Measurements from ENCODE around the gene RAB11A. TPM values are rescaled to one million over a fixed set of nuclear protein-coding genes. Genes with fewer than 3 reads are reported as not detected.

Gene RAB11A
- total and polyA plus RNA-seq, 2 donors (not counting 3 experiments of a cell fraction or from before 2014, with no cell fraction given), result 239 to 250 TPM

DNA sequence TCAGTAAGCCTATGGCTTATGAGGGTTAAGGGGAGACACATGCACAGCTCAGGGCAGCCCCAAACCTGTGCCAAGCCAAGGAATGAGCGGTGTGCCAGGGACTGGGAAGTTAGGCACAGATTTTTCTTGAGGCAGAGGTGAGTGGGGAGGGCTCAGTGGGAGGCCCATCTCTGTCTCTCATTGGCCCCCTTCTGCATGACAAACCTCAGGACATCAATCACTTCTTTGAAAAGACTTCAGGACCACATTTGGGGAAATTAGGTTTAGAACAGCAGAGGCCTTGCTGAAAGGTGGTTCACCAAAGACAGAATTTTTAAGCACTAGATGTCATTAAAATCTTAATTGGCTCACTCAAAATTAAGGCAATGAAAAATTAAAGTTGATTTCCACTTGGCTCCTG is 57.2 kb downstream of the RAB11A start:
- H3K4me3 ChIP-seq (replicated peaks in 1 of 3; ENCODE audit: insufficient read depth in 1 of 3, low read depth in 1 of 3, low read length in 3 of 3), result no peak overlapping the region
- H2AFZ ChIP-seq (ENCODE audit: low read depth, low read length), result no peak overlapping the region
- ChIA-PET POLR2A (no interaction called here), CTCF (no interaction called here)
- no peaks in the 10 kb centered on the region for H3K9me1 ChIP-seq (replicated peaks; ENCODE audit: control insufficient read depth, extremely low read depth, insufficient read depth, low read length)
- H3K36me3 ChIP-seq (ENCODE audit: control insufficient read depth in 2 of 2, extremely low read depth in 1 of 2, insufficient read depth in 2 of 2, low read length in 2 of 2), result no peaks in the 10 kb centered on the region
- H3K4me1 ChIP-seq (ENCODE audit: control insufficient read depth, extremely low read depth, insufficient read depth, low read length), result no peaks in the 10 kb centered on the region
- BruUV-seq (replicated peaks), result no TSS peak
- H3K27ac ChIP-seq (ENCODE audit: insufficient read depth, low read depth, low read length), result no peak overlapping the region
- dilution Hi-C loops (cut with MboI; ENCODE audit: extremely low pct_ligation_motif_present, low sequenced_read_pairs), result no loop called here
- H3K9ac ChIP-seq (replicated peaks; ENCODE audit: extremely low read depth, insufficient read depth, low read length), result no peak overlapping the region
- intact Hi-C loops (cut with micrococcal nuclease), result no loop called here
- no peaks in the 10 kb centered on the region for H3K79me2 ChIP-seq (ENCODE audit: control insufficient read depth, insufficient read depth, low read length)
- TF ChIP-seq POLR2A (IDR thresholded peaks at IDR 0.05; ENCODE audit: low read depth, low read length) (no peak), POLR2AphosphoS5 (IDR thresholded peaks at IDR 0.05; ENCODE audit: insufficient read depth, low read depth, low read length) (no peak), MYC (IDR thresholded peaks at IDR 0.05; ENCODE audit: low read depth, low read length) (no peak), EZH2 (IDR thresholded peaks at IDR 0.05; ENCODE audit: borderline replicate concordance, low read depth, low read length, severe bottlenecking) (no peak), JUN (IDR thresholded peaks at IDR 0.05; ENCODE audit: borderline replicate concordance, insufficient read depth, insufficient read length, low read depth) (no peak), GATA2 (IDR thresholded peaks at IDR 0.05; ENCODE audit: insufficient read depth, insufficient read length, low read depth, low read length) (no peak), FOS (IDR thresholded peaks at IDR 0.05; ENCODE audit: borderline replicate concordance, insufficient read depth, low read length) (no peak)
- TF ChIP-seq, protein P1, sequence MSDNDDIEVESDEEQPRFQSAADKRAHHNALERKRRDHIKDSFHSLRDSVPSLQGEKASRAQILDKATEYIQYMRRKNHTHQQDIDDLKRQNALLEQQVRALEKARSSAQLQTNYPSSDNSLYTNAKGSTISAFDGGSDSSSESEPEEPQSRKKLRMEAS (IDR thresholded peaks at IDR 0.05; ENCODE audit: insufficient read depth, insufficient read length), result no peak
- TF ChIP-seq, protein P2, sequence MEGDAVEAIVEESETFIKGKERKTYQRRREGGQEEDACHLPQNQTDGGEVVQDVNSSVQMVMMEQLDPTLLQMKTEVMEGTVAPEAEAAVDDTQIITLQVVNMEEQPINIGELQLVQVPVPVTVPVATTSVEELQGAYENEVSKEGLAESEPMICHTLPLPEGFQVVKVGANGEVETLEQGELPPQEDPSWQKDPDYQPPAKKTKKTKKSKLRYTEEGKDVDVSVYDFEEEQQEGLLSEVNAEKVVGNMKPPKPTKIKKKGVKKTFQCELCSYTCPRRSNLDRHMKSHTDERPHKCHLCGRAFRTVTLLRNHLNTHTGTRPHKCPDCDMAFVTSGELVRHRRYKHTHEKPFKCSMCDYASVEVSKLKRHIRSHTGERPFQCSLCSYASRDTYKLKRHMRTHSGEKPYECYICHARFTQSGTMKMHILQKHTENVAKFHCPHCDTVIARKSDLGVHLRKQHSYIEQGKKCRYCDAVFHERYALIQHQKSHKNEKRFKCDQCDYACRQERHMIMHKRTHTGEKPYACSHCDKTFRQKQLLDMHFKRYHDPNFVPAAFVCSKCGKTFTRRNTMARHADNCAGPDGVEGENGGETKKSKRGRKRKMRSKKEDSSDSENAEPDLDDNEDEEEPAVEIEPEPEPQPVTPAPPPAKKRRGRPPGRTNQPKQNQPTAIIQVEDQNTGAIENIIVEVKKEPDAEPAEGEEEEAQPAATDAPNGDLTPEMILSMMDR (IDR thresholded peaks at IDR 0.05; ENCODE audit: extremely low read depth in 1 of 2, insufficient read depth in 1 of 2, low read depth in 1 of 2, low read length in 2 of 2), result no peak
- no peak overlapping the region for H3K4me2 ChIP-seq (ENCODE audit: insufficient read depth, low read length)
- no peaks in the 10 kb centered on the region for H3K27me3 ChIP-seq (ENCODE audit: control insufficient read depth in 2 of 2, insufficient read depth in 2 of 2, low read length in 2 of 2)
- H3K9me3 ChIP-seq (replicated peaks; ENCODE audit: control insufficient read depth, insufficient read depth, low read length), result no peaks in the 10 kb centered on the region
- no peaks in the 10 kb centered on the region for H4K20me1 ChIP-seq (replicated peaks; ENCODE audit: control insufficient read depth, extremely low read depth, insufficient read depth, low read length)
- DNase-seq (ENCODE audit: low read depth, low spot score) (no peak), FAIRE-seq (no peak)

All from endothelial cell of umbilical vein (primary cell).